Fibroblast of villous mesenchyme (primary cell): ENCODE results near the gene HOMER2. TPM values are rescaled to one million over a fixed set of nuclear protein-coding genes. Genes with fewer than 3 reads are reported as not detected.
"Not testable (repeated sequence)": the region's sequence is repeated elsewhere in the genome, so short reads cannot be mapped to it uniquely, and the experiment has no call there.

Experiments used
- DNase-seq: peaks from one replicate; pipeline ENCODE4 v3.0.0-alpha.2; 2010; ENCODE audit warnings: low read depth
- H3K4me3 ChIP-seq: 2 replicates; pipeline ENCODE4 v1.5.1; 2011; ENCODE audit warnings: low read depth, mild to moderate bottlenecking, low read length
- CTCF ChIP-seq: IDR thresholded peaks from 2 replicates; pipeline ENCODE4 v1.5.1; 2012; ENCODE audit warnings: low read depth, mild to moderate bottlenecking, low read length; ENCODE audit not compliant: insufficient read depth
- total RNA-seq: library from RNA; depleted of rRNA; stranded (reverse); fragments of >200 nt; gene quantifications from 2 replicates; pipeline ENCODE4 v1.2.3, GENCODE V29; 2012

Gene HOMER2
- total RNA-seq, 1 donor: 1.3 TPM

- no peak for TF ChIP-seq CTCF
- no peak overlapping the region for H3K4me3 ChIP-seq
- DNase-seq: no peak
These were observed 120.5 kb downstream of the HOMER2 start for GRCh38 chr15:82831894-82832600.

DNA sequence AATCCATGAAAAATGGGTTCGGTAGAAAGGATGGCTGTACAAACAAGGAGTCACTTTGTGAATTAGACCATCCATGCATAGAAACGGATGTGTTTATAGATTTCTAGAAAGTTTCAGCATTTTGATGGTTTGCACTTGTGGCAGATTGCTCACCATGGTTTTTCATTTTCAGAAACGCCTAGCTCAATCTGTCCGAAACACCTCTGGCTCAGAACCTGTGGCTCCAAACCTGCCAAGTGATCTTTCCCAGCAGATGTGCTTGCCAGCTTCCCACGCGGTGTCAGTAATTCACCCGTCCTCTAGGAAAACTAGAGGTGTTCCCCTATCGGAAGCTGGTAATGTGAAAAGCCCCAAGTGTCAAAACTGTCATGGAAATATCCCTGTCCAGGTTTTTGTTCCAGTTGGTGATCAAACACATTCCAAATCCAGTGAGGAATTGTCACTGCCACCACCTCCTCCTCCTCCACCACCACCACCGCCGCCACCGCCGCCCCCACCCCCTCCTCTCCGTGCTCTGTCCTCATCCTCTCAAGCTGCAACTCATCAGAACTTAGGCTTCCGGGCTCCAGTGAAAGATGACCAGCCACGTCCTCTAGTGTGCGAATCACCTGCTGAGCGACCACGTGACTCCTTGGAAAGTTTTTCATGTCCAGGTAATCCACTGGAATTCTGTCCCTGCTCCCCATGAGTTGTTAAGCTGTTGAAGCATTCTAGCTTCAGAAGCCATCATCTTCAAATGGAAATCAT, 121.9 kb downstream of the HOMER2 start:
- no peak for DNase-seq
- no peak for TF ChIP-seq CTCF
- H3K4me3 ChIP-seq: no peak overlapping the region

- no peak overlapping the region for H3K4me3 ChIP-seq
- no peak for DNase-seq
- no peak for TF ChIP-seq CTCF
These were observed 123.3 kb downstream of the HOMER2 start for GRCh38 chr15:82829234-82829633.

GRCh38 chr15:82828075-82828474, 124.4 kb downstream of the HOMER2 start:
- no peak for TF ChIP-seq CTCF
- H3K4me3 ChIP-seq: no peak overlapping the region
- DNase-seq: no peak

GRCh38 chr15:82823049-82823448, 129.5 kb downstream of the HOMER2 start:
- no peak overlapping the region for H3K4me3 ChIP-seq
- DNase-seq: no peak
- no peak for TF ChIP-seq CTCF

- DNase-seq, H3K4me3 ChIP-seq: not testable (repeated sequence)
These were observed 130.7 kb downstream of the HOMER2 start for GRCh38 chr15:82821851-82822250.

DNA sequence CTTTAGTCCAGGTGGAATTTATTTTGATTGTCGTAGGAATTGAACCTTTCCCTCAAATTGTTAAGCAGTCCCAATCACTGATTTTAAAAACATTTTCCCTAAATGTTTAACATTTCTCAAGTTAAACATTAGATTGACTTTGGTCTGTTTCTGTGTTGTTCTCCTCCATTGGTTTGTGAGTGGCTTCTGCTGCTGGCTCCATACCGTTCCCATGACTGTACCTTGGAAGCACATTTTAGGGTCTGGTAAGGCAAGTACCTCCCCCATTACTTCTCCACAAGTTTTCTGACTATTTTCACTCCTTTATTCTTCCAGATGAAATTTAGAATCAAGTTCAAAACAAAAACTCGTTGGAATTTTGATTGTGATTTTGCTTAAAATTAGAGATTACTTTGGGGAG, 131.1 kb downstream of the HOMER2 start:
- H3K4me3 ChIP-seq, DNase-seq: not testable (repeated sequence)

DNA sequence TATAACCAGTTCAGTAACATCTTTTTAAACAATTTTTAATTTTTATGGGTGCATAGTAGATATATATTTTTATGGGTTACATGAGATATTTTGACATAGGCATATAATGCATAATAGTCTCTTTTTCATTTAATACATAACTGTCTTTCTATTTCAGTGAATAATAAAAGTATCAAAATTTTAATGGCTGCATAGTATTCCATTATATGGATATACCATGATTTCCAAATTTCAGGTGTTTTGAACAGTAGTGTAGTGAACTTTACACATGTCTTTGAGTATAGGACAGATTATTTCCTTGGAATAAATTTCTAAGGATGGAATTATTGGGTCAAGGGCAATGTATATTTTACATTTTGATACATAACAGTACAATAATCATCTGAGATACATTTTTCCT, 132.4 kb downstream of the HOMER2 start:
- no peak for TF ChIP-seq CTCF
- H3K4me3 ChIP-seq: no peak overlapping the region
- no peak for DNase-seq
